Pancreas (tissue), 10 donors: ENCODE results near the gene G6PC1. TPM values are rescaled to one million over a fixed set of nuclear protein-coding genes. Genes with fewer than 3 reads are reported as not detected.
A peak's percentile ranks its signal among the peaks of the same experiment; 100 is the strongest.
"Not testable (repeated sequence)": the region's sequence is repeated elsewhere in the genome, so short reads cannot be mapped to it uniquely, and the experiment has no call there.

Source experiments
- ATAC-seq, 4 donors: fragments of 200-7000 bp; cut with Tn5 transposase; one replicate each; pipeline versions ENCODE4 v1.8.0 to v1.9.1; 2020; ENCODE audit warnings: mild to moderate bottlenecking in 4 of 4, moderate library complexity in 4 of 4
- DNase-seq, 6 donors: peaks; one replicate each; pipeline ENCODE4 v3.0.0-alpha.2; 2020
- FAIRE-seq: peaks from 2 replicates; lab custom pipeline; 2012; peaks lifted over from hg19 to GRCh38; lab: Jason Lieb, UNC
- H3K27ac ChIP-seq, 4 donors: fragments of 200-600 bp; sonication (generic); 1 replicate in 3 of 4; 2 replicates in 1 of 4; pipeline versions ENCODE4 v1.5.0 to v1.8.0; 2020
- H3K27me3 ChIP-seq, 4 donors: fragments of 200-600 bp; one replicate each; pipeline ENCODE4 v1.8.0; 2021
- H3K36me3 ChIP-seq, 3 donors: fragments of 200-600 bp; sonication (generic) in 1 of 3; one replicate each; pipeline versions ENCODE4 v1.5.0 to v1.8.0; 2020 to 2021
- H3K4me1 ChIP-seq, 3 donors: fragments of 200-600 bp; one replicate each; pipeline ENCODE4 v1.8.0; 2021
- H3K4me3 ChIP-seq, 4 donors: fragments of 200-600 bp; sonication (generic) in 2 of 4; one replicate each; pipeline versions ENCODE4 v1.5.0 to v1.8.0; 2020 to 2021
- H3K9me3 ChIP-seq, 4 donors: fragments of 200-600 bp; one replicate each; pipeline ENCODE4 v1.8.0; 2021
- WGBS, 2 donors: extraction: QIAGEN DNeasy Blood & Tissue Kit; methylation state at CpG; one replicate each; pipeline ENCODE4 v1.1.7; 2013; 5-methylcytosine and 5-hydroxymethylcytosine counted together
- intact Hi-C, 3 donors: fragments of 100-400 bp; cut with DNase I; formaldehyde crosslinking; loops; one replicate each; pipeline versions ENCODE4 v1.11.1 to v1.14.2; 2022
- polyA plus RNA-seq, 2 donors: library from polyadenylated mRNA; stranded (reverse); fragments of 200-250 nt; gene quantifications; one replicate each; pipeline ENCODE4 v1.2.3, GENCODE V29; 2013
- total RNA-seq, 6 donors: library from RNA; stranded (reverse); fragmentation: NEBNext Ultra II Directional in 4 of 6; extraction: Animal tissue kit (Norgen Biotek cat#: 25700) in 4 of 6; gene quantifications; one replicate each; pipeline versions ENCODE4 v1.2.1 to v1.2.4, GENCODE V29; 2021 to 2023
- TF ChIP-seq, protein P1 (sequence below), 4 donors: fragments of 200-600 bp; sonication (generic) in 3 of 4; IDR thresholded peaks; one replicate each; pipeline versions ENCODE4 v1.5.0 to v1.8.0; 2021; ENCODE audit warnings: antibody characterized with exemption in 4 of 4
- donor health status: healthy with polysubstance abuse.
- donor health status: DM: no; HTN: no; CAD: no; lungs with moderate emphysema.
- donor health status: DM: no; HTN: no; CAD: no.
- donor health status: control.
- donor health status: control.
- donor health status: Bipolar disorder and iron deficiency.
- donor health status: DM: yes; HTN: yes; CAD: no.
- donor health status: DM: no; HTN: no; CAD: no.
- donor health status: DM: no; HTN: no; CAD: no.
- donor health status: DM: yes; HTN: yes; CAD: no.

The G6PC1 gene
- total and polyA plus RNA-seq, 8 donors: 0.08 to 0.72 (median 0.23) TPM; not detected in 2

DNA sequence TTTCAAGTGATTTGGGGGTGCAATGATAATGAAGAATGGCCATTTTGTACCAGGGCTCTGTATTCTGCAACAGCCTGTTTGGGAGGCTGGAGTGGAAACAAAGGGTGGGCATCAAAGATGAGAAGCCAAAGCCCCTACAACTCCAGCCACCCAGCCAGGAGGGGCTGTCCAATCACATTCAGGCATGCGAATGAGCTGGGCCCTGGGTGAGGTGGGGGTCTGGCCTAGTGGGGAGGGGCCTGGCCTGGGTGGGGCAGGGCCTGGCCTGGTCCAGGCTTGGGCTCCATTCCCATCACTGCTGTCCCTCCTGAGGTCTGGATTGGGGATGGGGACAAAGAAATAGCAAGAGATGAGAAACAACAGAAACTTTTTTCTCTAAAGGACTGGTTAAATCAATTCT, 43.2 kb upstream of the G6PC1 start:
- FAIRE-seq (no peak), ATAC-seq (no peak), DNase-seq (peak in 1 of 6 donors; percentile 32)
- H3K27me3 ChIP-seq: no peaks in the 10 kb centered on the region
- WGBS, 2 donors: 92% methylated on average over 1 of the region's 1 CpG
- TF ChIP-seq, protein P1, sequence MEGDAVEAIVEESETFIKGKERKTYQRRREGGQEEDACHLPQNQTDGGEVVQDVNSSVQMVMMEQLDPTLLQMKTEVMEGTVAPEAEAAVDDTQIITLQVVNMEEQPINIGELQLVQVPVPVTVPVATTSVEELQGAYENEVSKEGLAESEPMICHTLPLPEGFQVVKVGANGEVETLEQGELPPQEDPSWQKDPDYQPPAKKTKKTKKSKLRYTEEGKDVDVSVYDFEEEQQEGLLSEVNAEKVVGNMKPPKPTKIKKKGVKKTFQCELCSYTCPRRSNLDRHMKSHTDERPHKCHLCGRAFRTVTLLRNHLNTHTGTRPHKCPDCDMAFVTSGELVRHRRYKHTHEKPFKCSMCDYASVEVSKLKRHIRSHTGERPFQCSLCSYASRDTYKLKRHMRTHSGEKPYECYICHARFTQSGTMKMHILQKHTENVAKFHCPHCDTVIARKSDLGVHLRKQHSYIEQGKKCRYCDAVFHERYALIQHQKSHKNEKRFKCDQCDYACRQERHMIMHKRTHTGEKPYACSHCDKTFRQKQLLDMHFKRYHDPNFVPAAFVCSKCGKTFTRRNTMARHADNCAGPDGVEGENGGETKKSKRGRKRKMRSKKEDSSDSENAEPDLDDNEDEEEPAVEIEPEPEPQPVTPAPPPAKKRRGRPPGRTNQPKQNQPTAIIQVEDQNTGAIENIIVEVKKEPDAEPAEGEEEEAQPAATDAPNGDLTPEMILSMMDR (IDR thresholded peaks at IDR 0.05): no peak
- H3K36me3 ChIP-seq: no peaks in the 10 kb centered on the region
- H3K4me3 ChIP-seq: no peak overlapping the region
- no peaks in the 10 kb centered on the region for H3K4me1 ChIP-seq
- H3K27ac ChIP-seq: no peak overlapping the region
- no peaks in the 10 kb centered on the region for H3K9me3 ChIP-seq
- intact Hi-C loops: no loop called here

DNA sequence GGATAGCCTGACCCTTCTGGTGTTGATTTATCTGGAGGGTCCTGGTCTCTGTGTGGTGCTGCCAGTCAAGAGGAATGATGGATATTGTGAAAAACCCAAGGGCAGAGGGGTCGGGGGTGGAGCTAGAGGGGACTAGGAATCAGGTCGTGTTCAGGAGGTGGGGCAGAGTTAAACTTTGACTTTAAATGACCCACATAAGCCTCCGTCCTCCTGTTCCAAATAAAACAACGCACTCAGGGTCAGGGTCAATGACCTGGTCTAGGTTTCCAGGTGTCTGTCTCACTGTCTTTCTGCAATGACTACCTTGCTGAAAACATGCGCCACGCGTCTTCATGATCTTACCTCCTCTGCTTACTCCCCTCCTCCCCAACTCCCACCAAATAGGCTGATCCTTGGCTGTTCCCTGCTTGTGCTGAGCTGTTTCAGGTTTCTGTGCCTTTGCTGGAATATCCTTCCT, 34.9 kb upstream of the G6PC1 start:
- H3K9me3 ChIP-seq: no peaks in the 10 kb centered on the region
- peaks cover 0 to 9% (median 3%) of the 10 kb centered on the region in 3 donors for H3K4me1 ChIP-seq
- H3K27me3 ChIP-seq: no peaks in the 10 kb centered on the region
- no peak overlapping the region for H3K27ac ChIP-seq
- H3K4me3 ChIP-seq: no peak overlapping the region
- H3K36me3 ChIP-seq: no peaks in the 10 kb centered on the region
- 55 to 57% methylated on average over 7 of the region's 7 CpGs for WGBS, 2 donors
- DNase-seq (no peak), FAIRE-seq (no peak), ATAC-seq (peak in 1 of 4 donors; percentile 17)
- TF ChIP-seq, protein P1 (IDR thresholded peaks at IDR 0.05): no peak
- intact Hi-C loops: no loop called here

DNA sequence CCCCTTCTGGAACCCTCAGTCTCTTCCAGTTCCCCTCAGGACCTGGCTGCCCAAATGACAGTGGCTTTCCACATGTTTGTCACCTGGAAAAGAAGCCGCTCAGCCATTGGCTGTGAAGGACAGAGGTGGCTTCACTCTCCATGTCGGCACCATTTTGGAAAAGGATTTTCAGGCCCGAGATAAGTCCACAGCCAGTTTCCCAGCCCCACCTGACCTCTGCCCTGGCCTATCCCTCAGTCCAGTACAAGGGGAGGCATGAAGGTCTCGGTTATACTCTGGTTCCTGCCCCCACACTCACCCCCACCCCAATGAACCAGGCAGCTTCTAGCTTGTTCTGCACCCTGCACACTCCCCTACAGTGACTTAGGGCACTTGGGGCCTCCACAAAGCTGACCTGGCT, 34.4 kb upstream of the G6PC1 start:
- H3K4me1 ChIP-seq: peaks cover 0 to 9% (median 3%) of the 10 kb centered on the region in 3 donors

DNA sequence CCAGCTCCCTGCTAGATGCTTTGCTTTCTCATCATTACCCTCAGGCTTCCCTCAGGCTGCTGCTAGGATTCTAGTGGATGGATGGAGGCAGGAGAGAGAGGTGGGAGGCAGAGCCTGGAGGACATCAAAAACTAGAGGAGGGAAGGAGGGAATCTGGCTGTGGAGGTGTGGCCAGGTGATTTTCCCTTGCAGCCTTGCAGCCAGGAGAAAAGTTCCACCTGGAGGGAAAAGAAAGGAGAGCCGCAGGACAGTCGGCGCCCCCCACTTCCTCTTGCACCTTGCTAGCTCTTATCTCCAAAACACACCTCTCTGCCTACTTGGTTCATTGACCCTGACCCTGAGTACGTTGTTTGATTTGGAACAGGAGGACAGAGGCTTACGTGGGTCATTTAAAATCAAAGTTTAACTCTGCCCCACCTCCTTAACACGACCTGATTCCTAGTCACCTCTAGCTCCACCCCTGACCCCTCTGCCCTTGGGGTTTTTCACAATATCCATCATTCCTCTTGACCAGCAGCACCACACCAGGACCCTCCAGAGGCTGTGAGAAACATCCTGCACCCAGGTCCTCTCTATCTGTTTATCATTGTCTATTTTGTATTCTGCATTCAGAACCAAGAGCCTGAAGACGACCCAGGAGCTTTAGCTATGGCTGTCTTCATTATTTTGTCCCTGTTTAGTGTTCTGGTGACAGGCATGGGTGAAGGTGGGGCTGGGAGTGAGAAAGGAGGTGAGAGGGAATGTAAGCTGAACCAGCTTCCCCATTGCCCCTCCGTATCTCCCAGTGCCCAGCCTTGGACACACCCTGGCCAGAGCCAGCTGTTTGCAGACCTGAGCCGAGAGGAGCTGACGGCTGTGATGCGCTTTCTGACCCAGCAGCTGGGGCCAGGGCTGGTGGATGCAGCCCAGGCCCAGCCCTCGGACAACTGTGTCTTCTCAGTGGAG, 33.7 kb upstream of the G6PC1 start:
- ATAC-seq: peak; percentile 9 to 56 (median 42)
- Histone ChIP-seq H3K9me3 (no peaks in the 10 kb centered on the region), H3K4me3 (no peak overlapping the region), H3K36me3 (no peaks in the 10 kb centered on the region), H3K27me3 (no peaks in the 10 kb centered on the region), H3K27ac (no peak overlapping the region), H3K4me1 (peaks cover 0 to 9% (median 3%) of the 10 kb centered on the region in 3 donors)
- 21 to 46% methylated on average over 8 to 12 of the region's 12 CpGs for WGBS, 2 donors
- DNase-seq: no peak
- TF ChIP-seq, protein P1 (IDR thresholded peaks at IDR 0.05): no peak
- FAIRE-seq: no peak
- intact Hi-C loops: no loop called here

More for the DNA sequence above, 34.4 kb upstream of the G6PC1 start:
- FAIRE-seq (no peak), ATAC-seq (no peak), DNase-seq (no peak)
- Histone ChIP-seq H3K27ac (no peak overlapping the region), H3K4me3 (no peak overlapping the region), H3K27me3 (no peaks in the 10 kb centered on the region), H3K36me3 (no peaks in the 10 kb centered on the region), H3K9me3 (no peaks in the 10 kb centered on the region)
- TF ChIP-seq, protein P1 (IDR thresholded peaks at IDR 0.05): no peak
- 83 to 84% methylated on average over 4 of the region's 4 CpGs for WGBS, 2 donors
- intact Hi-C loops: no loop called here

DNA sequence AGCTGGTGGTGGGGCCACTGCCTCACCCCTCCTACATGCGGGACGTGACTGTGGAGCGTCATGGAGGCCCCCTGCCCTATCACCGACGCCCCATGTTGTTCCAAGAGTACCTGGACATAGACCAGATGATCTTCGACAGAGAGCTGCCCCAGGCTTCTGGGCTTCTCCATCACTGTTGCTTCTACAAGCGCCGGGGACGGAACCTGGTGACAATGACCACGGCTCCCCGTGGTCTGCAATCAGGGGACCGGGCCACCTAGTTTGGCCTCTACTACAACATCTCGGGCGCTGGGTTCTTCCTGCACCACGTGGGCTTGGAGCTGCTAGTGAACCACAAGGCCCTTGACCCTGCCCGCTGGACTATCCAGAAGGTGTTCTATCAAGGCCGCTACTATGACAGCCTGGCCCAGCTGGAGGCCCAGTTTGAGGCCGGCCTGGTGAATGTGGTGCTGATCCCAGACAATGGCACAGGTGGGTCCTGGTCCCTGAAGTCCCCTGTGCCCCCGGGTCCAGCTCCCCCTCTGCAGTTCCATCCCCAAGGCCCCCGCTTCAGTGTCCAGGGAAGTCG, 32.8 kb upstream of the G6PC1 start:
- FAIRE-seq, H3K4me1 ChIP-seq, DNase-seq, H3K36me3 ChIP-seq, H3K9me3 ChIP-seq, intact Hi-C loops, ATAC-seq, H3K27me3 ChIP-seq, H3K27ac ChIP-seq, H3K4me3 ChIP-seq: not testable (repeated sequence)
- WGBS, 2 donors: 94 to 97% methylated on average over 17 to 21 of the region's 21 CpGs
